ENCODE results near the gene ATXN10. TPM values are rescaled to one million over a fixed set of nuclear protein-coding genes. Genes with fewer than 3 reads are reported as not detected.
A peak's percentile ranks its signal among the peaks of the same experiment; 100 is the strongest.

ATXN10 gene
- total and polyA plus RNA-seq, 2 of the 13 experiments (the other 11 are each of a cell fraction or from before 2014, with no cell fraction given) = 60.1 to 194 TPM

- TF ChIP-seq SP4 (CRISPR knock-in tag; IDR thresholded peaks at IDR 0.05) = no peak; the same call in 1 of the 2 replicates
- TF ChIP-seq ZNF142 (CRISPR knock-in tag; IDR thresholded peaks at IDR 0.05) = no peak
- peak; percentile 63; the same call in 1 of the 2 replicates for TF ChIP-seq RBAK (CRISPR knock-in tag; IDR thresholded peaks at IDR 0.05)
- TF ChIP-seq RERE (CRISPR knock-in tag; IDR thresholded peaks at IDR 0.05; ENCODE audit: low read depth) = no peak
- TF ChIP-seq ETV6 (CRISPR knock-in tag; conservative IDR thresholded peaks at IDR 0.05) = no peak
- no peak for TF ChIP-seq PCBP1 (IDR thresholded peaks at IDR 0.05; ENCODE audit: borderline replicate concordance, low read depth, low read length)
- TF ChIP-seq NR3C1 (CRISPR knock-in tag; IDR thresholded peaks at IDR 0.05) = no peak
- TF ChIP-seq FOSL1 (CRISPR knock-in tag; IDR thresholded peaks at IDR 0.05; ENCODE audit: borderline replicate concordance) = no peak
- TF ChIP-seq ZFP62 (CRISPR knock-in tag; IDR thresholded peaks at IDR 0.05) = no peak
- TF ChIP-seq NR2C2 (CRISPR knock-in tag; IDR thresholded peaks at IDR 0.05; ENCODE audit: borderline replicate concordance) = peak; percentile 31; the same call in 1 of the 2 replicates
- TF ChIP-seq TMF1 (CRISPR knock-in tag; IDR thresholded peaks at IDR 0.05; ENCODE audit: low read depth) = no peak
- peak; percentile 74; the same call in 1 of the 2 replicates for TF ChIP-seq RXRA (CRISPR knock-in tag; IDR thresholded peaks at IDR 0.05)
- TF ChIP-seq MYPOP (CRISPR knock-in tag; IDR thresholded peaks at IDR 0.05) = no peak
- 0 out of 2 replicates have a peak, but pooled peaks have one; percentile 22 for TF ChIP-seq HHEX (CRISPR knock-in tag; IDR thresholded peaks at IDR 0.05)
- no peak for TF ChIP-seq ZNF83 (CRISPR knock-in tag; IDR thresholded peaks at IDR 0.05; ENCODE audit: borderline replicate concordance)
- no peak for TF ChIP-seq PBX3 (CRISPR knock-in tag; IDR thresholded peaks at IDR 0.05; ENCODE audit: borderline replicate concordance)
Measured at GRCh38 chr22:45629469-45630089, 42.1 kb upstream of the ATXN10 start (continued).

Data from HepG2 (cell line).